HG03571 (cell line): ENCODE data around the gene ELP5.

Experiments
- ATAC-seq: cut with Tn5 transposase; IDR thresholded peaks from one replicate; pipeline ENCODE4 v1.9.1; 2021; ENCODE audit not compliant: unreplicated experiment

The ELP5 gene

GRCh38 chr17:7219229-7219811 lies 32.7 kb upstream of the ELP5 start:
- no peak for ATAC-seq

GRCh38 chr17:7219812-7220592 lies 32.0 kb upstream of the ELP5 start, which contains the start of the genes ACADVL and DLG4:
ACADVL (plus strand) TSS chr17:7219938; CDS start chr17:7219985, 47 bp downstream.
DLG4 (minus strand) TSS chr17:7219836.
- peak; percentile 44 for ATAC-seq

- no peak for ATAC-seq
Measured at GRCh38 chr17:7220593-7221277, 31.3 kb upstream of the ELP5 start.

GRCh38 chr17:7221278-7222092 lies 30.5 kb upstream of the ELP5 start:
- ATAC-seq = no peak

- no peak for ATAC-seq
Measured at GRCh38 chr17:7222093-7222971, 29.7 kb upstream of the ELP5 start.

GRCh38 chr17:7222972-7223292 lies 29.1 kb upstream of the ELP5 start:
- no peak for ATAC-seq

GRCh38 chr17:7223375-7223774 lies 28.6 kb upstream of the ELP5 start:
- no peak for ATAC-seq

GRCh38 chr17:7224110-7224509 lies 27.9 kb upstream of the ELP5 start:
- ATAC-seq = no peak

- no peak for ATAC-seq
Measured at GRCh38 chr17:7224661-7225111, 27.3 kb upstream of the ELP5 start.

- ATAC-seq = no peak
Measured at GRCh38 chr17:7225711-7226331, 26.2 kb upstream of the ELP5 start.

- ATAC-seq = no peak
Measured at GRCh38 chr17:7226721-7227710, 25.0 kb upstream of the ELP5 start.

- no peak for ATAC-seq
Measured at GRCh38 chr17:7228920-7229319, 23.1 kb upstream of the ELP5 start.

GRCh38 chr17:7229504-7229903 lies 22.5 kb upstream of the ELP5 start:
- no peak for ATAC-seq

GRCh38 chr17:7232114-7232513 lies 19.9 kb upstream of the ELP5 start:
- no peak for ATAC-seq

GRCh38 chr17:7233701-7234082 lies 18.3 kb upstream of the ELP5 start:
- ATAC-seq = no peak

- ATAC-seq = peak; percentile 43
Measured at GRCh38 chr17:7234083-7234951, 17.7 kb upstream of the ELP5 start, which contains the start of gene DVL2. DVL2 (minus strand) TSS chr17:7234517; CDS start chr17:7234262, 255 bp downstream.
